KMS-11 (cell line): ENCODE measurements around the gene RBPJ.

Experiments
- H2AFZ ChIP-seq: fragments of 200-600 bp; sonication (generic); 2 replicates; pipeline ENCODE4 v1.6.1; 2016; ENCODE audit warnings: antibody characterized with exemption, mixed run types, low read depth
- H3K27ac ChIP-seq: fragments of 200-600 bp; sonication (generic); 2 replicates; pipeline ENCODE4 v1.6.1; 2016; ENCODE audit warnings: mild to moderate bottlenecking, mixed run types
- H3K27me3 ChIP-seq: fragments of 200-600 bp; sonication (generic); 2 replicates; pipeline ENCODE4 v1.6.1; 2017; ENCODE audit warnings: mild to moderate bottlenecking, low read depth, mixed run types, moderate library complexity; ENCODE audit not compliant: insufficient read depth
- H3K36me3 ChIP-seq: fragments of 200-600 bp; sonication (generic); 2 replicates; pipeline ENCODE4 v1.6.1; 2017; ENCODE audit warnings: mild to moderate bottlenecking, mixed run types; ENCODE audit not compliant: insufficient read depth
- H3K4me1 ChIP-seq: fragments of 200-600 bp; sonication (generic); 2 replicates; pipeline ENCODE4 v1.6.1; 2016; ENCODE audit warnings: mild to moderate bottlenecking, low read depth, mixed run types; ENCODE audit not compliant: poor library complexity, severe bottlenecking
- H3K4me2 ChIP-seq: fragments of 200-600 bp; sonication (generic); 2 replicates; pipeline ENCODE4 v1.7.0; 2016; ENCODE audit warnings: mild to moderate bottlenecking, mixed run types
- H3K4me3 ChIP-seq: fragments of 200-600 bp; sonication (generic); IDR thresholded peaks from 2 replicates; pipeline ENCODE4 v1.6.1; 2017; ENCODE audit warnings: low read depth, low read length, mixed read lengths; ENCODE audit not compliant: insufficient read depth
- H3K79me2 ChIP-seq: fragments of 200-600 bp; sonication (generic); 2 replicates; pipeline ENCODE4 v1.6.1; 2016; ENCODE audit warnings: low read depth, mixed run types; ENCODE audit not compliant: insufficient read depth
- H3K9ac ChIP-seq: fragments of 200-600 bp; sonication (generic); 2 replicates; pipeline ENCODE4 v1.6.1; 2016; ENCODE audit warnings: mild to moderate bottlenecking, mixed run types
- H4K20me1 ChIP-seq: fragments of 200-600 bp; sonication (generic); 2 replicates; pipeline ENCODE4 v1.6.1; 2016; ENCODE audit warnings: mild to moderate bottlenecking, mixed run types; ENCODE audit not compliant: insufficient read depth
- CTCF ChIP-seq: fragments of 200-600 bp; sonication (generic); conservative IDR thresholded peaks from 2 replicates; pipeline ENCODE4 v1.6.1; 2017; ENCODE audit warnings: low read depth, mild to moderate bottlenecking, antibody characterized with exemption, low read length, moderate library complexity, mixed read lengths

Gene RBPJ

DNA sequence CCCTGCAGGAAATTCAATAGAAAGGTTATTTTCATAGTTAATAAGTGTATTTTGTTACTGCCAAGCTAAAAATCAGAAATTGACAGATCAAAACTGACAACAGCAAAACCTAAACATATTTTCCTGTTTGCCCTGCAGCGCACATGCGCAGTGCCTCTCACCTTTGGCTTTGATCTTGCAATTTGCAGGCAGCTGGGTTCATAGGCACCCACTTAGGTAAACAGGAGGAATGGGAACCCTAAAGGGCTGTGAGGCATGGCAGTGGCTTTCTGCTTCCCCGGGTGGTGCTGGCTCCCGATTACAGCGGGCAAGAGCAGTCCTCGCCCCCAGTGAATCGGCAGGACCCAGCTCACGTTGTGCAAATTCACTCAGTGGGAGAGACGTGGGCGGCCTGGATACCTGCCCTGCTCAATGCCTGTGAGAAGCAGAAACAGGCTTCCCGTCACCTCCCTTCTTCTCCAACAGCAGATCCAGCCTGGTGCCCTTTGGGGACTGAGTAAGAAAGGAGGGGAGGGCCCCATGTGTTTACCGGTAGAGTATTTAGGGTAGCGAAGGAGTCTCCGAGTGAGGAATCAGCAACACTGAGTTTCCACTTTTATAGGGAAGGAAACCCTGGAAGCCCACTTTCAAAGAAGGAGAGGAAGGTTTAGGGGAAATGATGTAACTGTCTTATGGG, 143.7 kb downstream of the RBPJ start:
- Histone ChIP-seq H3K4me2 (no peak overlapping the region), H3K4me1 (no peaks in the 10 kb centered on the region), H3K27me3 (no peaks in the 10 kb centered on the region), H3K4me3 (no peak overlapping the region), H3K27ac (no peak overlapping the region), H3K79me2 (no peaks in the 10 kb centered on the region), H3K9ac (no peak overlapping the region), H2AFZ (no peak overlapping the region), H3K36me3 (no peaks in the 10 kb centered on the region), H4K20me1 (no peaks in the 10 kb centered on the region)
- TF ChIP-seq CTCF, result no peak

DNA sequence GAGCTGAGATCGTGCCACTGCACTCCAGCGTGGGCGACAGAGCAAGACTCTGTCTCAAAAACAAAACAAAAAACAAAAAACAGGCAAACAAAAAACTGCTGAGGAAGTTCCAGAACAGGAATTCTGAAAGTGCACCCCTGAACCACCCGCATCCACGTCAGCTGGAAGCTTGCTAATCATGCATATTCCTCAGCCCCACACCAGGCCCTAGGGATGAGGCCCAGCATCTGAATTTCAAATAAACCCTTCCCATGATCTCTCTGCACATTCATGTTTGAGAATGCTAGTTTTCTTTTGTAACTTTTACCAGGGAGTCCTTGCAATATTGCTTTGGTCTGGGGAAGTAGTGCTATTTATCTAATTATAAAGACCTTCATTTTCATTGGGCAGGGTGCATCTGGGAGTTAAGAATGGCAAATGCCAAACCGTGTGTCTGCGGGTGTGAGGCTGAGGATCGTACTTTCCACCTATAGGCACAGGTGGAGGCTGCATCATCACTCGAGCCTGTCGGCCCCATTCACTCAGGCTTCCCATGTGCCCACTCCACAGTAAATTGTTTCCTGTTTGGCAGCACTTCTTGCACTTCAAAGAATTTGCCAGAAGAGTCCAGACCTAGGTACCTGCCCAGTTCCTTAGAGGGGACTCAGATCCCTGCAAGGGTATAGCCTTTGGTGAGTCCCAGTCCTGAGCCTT, 145.9 kb downstream of the RBPJ start:
- Histone ChIP-seq H3K9ac (no peak overlapping the region), H3K79me2 (no peaks in the 10 kb centered on the region), H3K4me1 (no peaks in the 10 kb centered on the region), H2AFZ (no peak overlapping the region), H3K4me3 (no peak overlapping the region), H3K27ac (no peak overlapping the region), H3K4me2 (no peak overlapping the region), H4K20me1 (no peaks in the 10 kb centered on the region), H3K27me3 (no peaks in the 10 kb centered on the region), H3K36me3 (no peaks in the 10 kb centered on the region)
- TF ChIP-seq CTCF, result no peak

DNA sequence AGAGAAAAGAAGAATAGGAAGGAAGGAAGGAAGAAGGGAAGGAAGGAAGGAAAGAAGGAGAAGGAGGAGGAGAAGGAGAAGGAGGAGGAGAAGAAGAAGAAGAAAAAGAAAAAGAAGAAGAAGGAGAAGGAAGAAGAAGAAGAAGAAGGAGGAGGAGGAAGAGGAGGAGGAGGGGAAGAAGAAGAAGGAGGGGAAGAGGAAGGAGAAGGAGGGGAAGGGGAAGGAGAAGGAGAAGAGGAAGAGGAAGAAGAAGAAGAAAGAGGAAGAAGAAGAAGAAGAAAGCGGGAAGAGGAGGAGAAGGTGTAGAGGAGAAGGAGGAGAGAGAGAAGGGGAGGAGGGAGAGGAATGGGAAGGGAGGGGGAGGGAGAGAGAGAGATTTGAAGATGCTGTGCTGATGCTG, 146.9 kb downstream of the RBPJ start:
- Histone ChIP-seq H3K79me2 (no peaks in the 10 kb centered on the region), H4K20me1 (no peaks in the 10 kb centered on the region), H3K4me1 (no peaks in the 10 kb centered on the region), H2AFZ (no peak overlapping the region), H3K4me3 (no peak overlapping the region), H3K27me3 (no peaks in the 10 kb centered on the region), H3K9ac (no peak overlapping the region), H3K36me3 (no peaks in the 10 kb centered on the region), H3K4me2 (no peak overlapping the region), H3K27ac (no peak overlapping the region)
- TF ChIP-seq CTCF, result no peak

GRCh38 chr4:26468283-26468949, 147.6 kb downstream of the RBPJ start:
- Histone ChIP-seq H3K79me2 (no peaks in the 10 kb centered on the region), H3K36me3 (no peaks in the 10 kb centered on the region), H3K4me1 (no peaks in the 10 kb centered on the region), H3K27me3 (no peaks in the 10 kb centered on the region), H3K27ac (no peak overlapping the region), H3K9ac (no peak overlapping the region), H2AFZ (no peak overlapping the region), H4K20me1 (no peaks in the 10 kb centered on the region), H3K4me2 (no peak overlapping the region), H3K4me3 (no peak overlapping the region)
- TF ChIP-seq CTCF, result no peak
